GM19395 (cell line): ENCODE results near the gene SPATC1L.
"Not testable (repeated sequence)": the region's sequence is repeated elsewhere in the genome, so short reads cannot be mapped to it uniquely, and the experiment has no call there.

ENCODE experiments used
- ATAC-seq: cut with Tn5 transposase; IDR thresholded peaks from one replicate; pipeline ENCODE4 v1.9.1; 2021; ENCODE audit warnings: mild to moderate bottlenecking, moderate library complexity; ENCODE audit not compliant: unreplicated experiment

The SPATC1L gene

GRCh38 chr21:46200877-46201803 lies 16.9 kb upstream of the SPATC1L start:
- not testable (repeated sequence) for ATAC-seq

- no peak for ATAC-seq
Measured at GRCh38 chr21:46199436-46200373, 15.4 kb upstream of the SPATC1L start.

- no peak for ATAC-seq
Measured at GRCh38 chr21:46196733-46197132, 12.5 kb upstream of the SPATC1L start.

GRCh38 chr21:46195595-46196195 lies 11.4 kb upstream of the SPATC1L start:
- no peak for ATAC-seq

- no peak for ATAC-seq
Measured at GRCh38 chr21:46194374-46195334, 10.4 kb upstream of the SPATC1L start.

GRCh38 chr21:46193829-46194373 lies 9.6 kb upstream of the SPATC1L start:
- ATAC-seq, result no peak

- ATAC-seq, result no peak
Measured at GRCh38 chr21:46191686-46192575, 7.7 kb upstream of the SPATC1L start.

GRCh38 chr21:46191257-46191685 lies 7.0 kb upstream of the SPATC1L start:
- ATAC-seq, result no peak

GRCh38 chr21:46190491-46191131 lies 6.4 kb upstream of the SPATC1L start:
- no peak for ATAC-seq

- no peak for ATAC-seq
Measured at GRCh38 chr21:46189959-46190490, 5.8 kb upstream of the SPATC1L start.

GRCh38 chr21:46189213-46189958 lies 5.1 kb upstream of the SPATC1L start:
- ATAC-seq, result no peak

- ATAC-seq, result no peak
Measured at GRCh38 chr21:46188226-46189212, 4.3 kb upstream of the SPATC1L start.

- ATAC-seq, result no peak
Measured at GRCh38 chr21:46187814-46188213, 3.6 kb upstream of the SPATC1L start.

- ATAC-seq, result no peak
Measured at GRCh38 chr21:46187261-46187660, 3.0 kb upstream of the SPATC1L start.

- ATAC-seq, result no peak
Measured at GRCh38 chr21:46185716-46186115, 1.5 kb upstream of the SPATC1L start.
